ENCODE results near the gene PTPRK. TPM values are rescaled to one million over a fixed set of nuclear protein-coding genes. Genes with fewer than 3 reads are reported as not detected.
"Not testable (repeated sequence)": the region's sequence is repeated elsewhere in the genome, so short reads cannot be mapped to it uniquely, and the experiment has no call there.

The PTPRK gene
- polyA plus RNA-seq, 3 donors: 46.9 to 52.3 (median 51.2) TPM

- no peak for DNase-seq
These were observed 587.7 kb downstream of the PTPRK start for GRCh38 chr6:127932708-127933107.

GRCh38 chr6:127926441-127926840, 594.0 kb downstream of the PTPRK start:
- not testable (repeated sequence) for DNase-seq

DNA sequence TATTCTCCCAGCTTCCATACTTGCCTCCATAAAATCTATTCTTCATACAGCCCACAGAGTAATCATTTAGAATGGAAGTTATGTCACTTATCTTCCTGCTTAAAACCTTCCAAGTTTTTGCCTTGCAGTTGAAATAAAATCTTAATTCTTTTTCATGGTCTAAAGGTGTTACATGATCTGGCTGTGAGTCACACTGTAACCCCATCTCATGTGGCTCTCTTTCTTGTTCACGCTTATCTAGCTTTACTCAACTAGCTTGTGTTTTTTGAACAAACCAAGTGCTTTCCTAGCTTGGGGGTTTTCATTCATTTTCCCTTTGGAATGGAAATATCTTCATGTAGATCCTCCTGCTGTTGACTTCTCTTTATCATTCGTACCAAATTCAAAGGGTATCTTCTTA, 596.0 kb downstream of the PTPRK start:
- no peak for DNase-seq

GRCh38 chr6:127924031-127924430, 596.4 kb downstream of the PTPRK start:
- no peak for DNase-seq

DNA sequence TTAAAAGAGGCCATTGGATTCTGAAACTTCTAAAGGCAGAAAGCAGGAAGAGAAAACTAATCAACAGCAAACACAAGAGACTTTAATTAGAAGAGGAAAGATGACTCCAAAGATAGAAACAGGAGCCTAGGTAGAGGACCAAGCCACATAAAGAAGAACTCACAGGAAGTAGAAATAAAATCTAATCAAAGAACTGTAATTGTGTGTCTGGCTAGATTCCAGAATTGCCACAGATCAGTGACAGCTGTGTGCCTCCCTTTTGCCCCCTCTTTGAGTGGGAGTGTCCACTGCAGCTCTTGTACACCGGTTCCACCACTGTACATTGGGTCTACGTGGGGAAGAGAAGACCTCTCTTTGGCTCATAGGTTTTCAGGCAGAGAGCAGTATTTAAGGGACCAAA, 597.3 kb downstream of the PTPRK start:
- peak; percentile 11 for DNase-seq

- no peak for DNase-seq
These were observed 598.4 kb downstream of the PTPRK start for GRCh38 chr6:127921982-127922381.

- no peak for DNase-seq
These were observed 599.6 kb downstream of the PTPRK start for GRCh38 chr6:127920804-127921203.
